Brain microvascular endothelial cell (primary cell): Measurements from ENCODE around the gene OR10V1.
A peak's percentile ranks its signal among the peaks of the same experiment; 100 is the strongest.
"Not testable (repeated sequence)": the region's sequence is repeated elsewhere in the genome, so short reads cannot be mapped to it uniquely, and the experiment has no call there.

ENCODE experiments used
- DNase-seq: peaks from one replicate; pipeline ENCODE4 v3.0.0-alpha.2; 2020
- H3K27ac ChIP-seq: fragments of 250-450 bp; sonication (Bioruptor Pico); 2 replicates; pipeline ENCODE4 v1.5.1; 2020; ENCODE audit warnings: mild to moderate bottlenecking, moderate library complexity
- H3K27me3 ChIP-seq: fragments of 250-450 bp; sonication (Bioruptor Pico); replicated peaks from 2 replicates; pipeline ENCODE4 v1.5.1; 2020; ENCODE audit warnings: mild to moderate bottlenecking
- H3K36me3 ChIP-seq: fragments of 250-450 bp; sonication (Bioruptor Pico); replicated peaks from 2 replicates; pipeline ENCODE4 v1.5.1; 2020; ENCODE audit warnings: mild to moderate bottlenecking
- H3K4me3 ChIP-seq: 2 replicates; pipeline ENCODE4 v1.5.1; 2011; ENCODE audit warnings: low read depth, mild to moderate bottlenecking, control low read depth, low read length, moderate library complexity
- CTCF ChIP-seq: IDR thresholded peaks from 2 replicates; pipeline ENCODE4 v1.5.1; 2011; ENCODE audit warnings: low read depth, mild to moderate bottlenecking, moderate library complexity, low read length, control low read depth, inconsistent platforms; ENCODE audit errors: missing control alignments
- in situ Hi-C: cut with HindIII; loops from 2 replicates; pipeline ENCODE4 v1.10.0; 2017; ENCODE audit warnings: low sequenced_read_pairs, low pct_ligation_motif_present

Gene OR10V1

GRCh38 chr11:59689015-59689414 is 24.6 kb downstream of the OR10V1 start:
- no peaks in the 10 kb centered on the region for H3K36me3 ChIP-seq
- no peak overlapping the region for H3K27ac ChIP-seq
- H3K4me3 ChIP-seq, result no peak overlapping the region
- in situ Hi-C loops, result no loop called here
- H3K27me3 ChIP-seq, result no peaks in the 10 kb centered on the region
- TF ChIP-seq CTCF, result no peak
- no peak for DNase-seq

DNA sequence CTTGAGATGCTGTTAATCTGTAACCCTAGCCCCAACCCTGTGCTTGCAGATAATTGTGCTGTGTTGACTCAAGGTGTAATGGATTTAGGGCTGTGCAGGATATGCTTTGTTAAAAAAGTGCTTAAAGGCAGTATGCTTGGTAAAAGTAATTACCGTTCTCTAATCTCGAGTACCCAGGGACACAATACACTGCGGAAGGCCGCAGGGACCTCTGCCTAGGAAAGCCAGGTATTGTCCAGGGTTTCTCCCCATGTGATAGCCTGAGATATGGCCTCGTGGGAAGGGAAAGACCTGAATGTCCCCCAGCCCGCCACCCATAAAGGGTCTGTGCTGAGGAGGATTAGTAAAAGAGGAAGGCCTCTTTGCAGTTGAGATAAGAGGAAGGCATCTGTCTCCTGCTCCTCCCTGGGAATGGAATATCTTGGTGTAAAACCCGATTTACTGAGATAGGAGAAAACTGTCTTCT is 32.4 kb downstream of the OR10V1 start:
- H3K27ac ChIP-seq, H3K4me3 ChIP-seq, H3K36me3 ChIP-seq, in situ Hi-C loops, DNase-seq, H3K27me3 ChIP-seq: not testable (repeated sequence)

- in situ Hi-C loops, result no loop called here
- Histone ChIP-seq H3K27ac (no peak overlapping the region), H3K36me3 (no peaks in the 10 kb centered on the region), H3K4me3 (no peak overlapping the region), H3K27me3 (no peaks in the 10 kb centered on the region)
- TF ChIP-seq CTCF, result peak; percentile 96
- DNase-seq, result peak; percentile 78
Measured at GRCh38 chr11:59680287-59681154, 33.1 kb downstream of the OR10V1 start.

- DNase-seq, result no peak
- H3K27me3 ChIP-seq, result no peaks in the 10 kb centered on the region
- in situ Hi-C loops, result no loop called here
- no peaks in the 10 kb centered on the region for H3K36me3 ChIP-seq
- no peak overlapping the region for H3K4me3 ChIP-seq
- H3K27ac ChIP-seq, result no peak overlapping the region
- no peak for TF ChIP-seq CTCF
Measured at GRCh38 chr11:59679347-59679746, 34.3 kb downstream of the OR10V1 start.

- in situ Hi-C loops, result no loop called here
- Histone ChIP-seq H3K4me3 (no peak overlapping the region), H3K27me3 (no peaks in the 10 kb centered on the region), H3K27ac (no peak overlapping the region), H3K36me3 (no peaks in the 10 kb centered on the region)
- no peak for DNase-seq
- no peak for TF ChIP-seq CTCF
Measured at GRCh38 chr11:59678813-59679165, 34.9 kb downstream of the OR10V1 start.

DNA sequence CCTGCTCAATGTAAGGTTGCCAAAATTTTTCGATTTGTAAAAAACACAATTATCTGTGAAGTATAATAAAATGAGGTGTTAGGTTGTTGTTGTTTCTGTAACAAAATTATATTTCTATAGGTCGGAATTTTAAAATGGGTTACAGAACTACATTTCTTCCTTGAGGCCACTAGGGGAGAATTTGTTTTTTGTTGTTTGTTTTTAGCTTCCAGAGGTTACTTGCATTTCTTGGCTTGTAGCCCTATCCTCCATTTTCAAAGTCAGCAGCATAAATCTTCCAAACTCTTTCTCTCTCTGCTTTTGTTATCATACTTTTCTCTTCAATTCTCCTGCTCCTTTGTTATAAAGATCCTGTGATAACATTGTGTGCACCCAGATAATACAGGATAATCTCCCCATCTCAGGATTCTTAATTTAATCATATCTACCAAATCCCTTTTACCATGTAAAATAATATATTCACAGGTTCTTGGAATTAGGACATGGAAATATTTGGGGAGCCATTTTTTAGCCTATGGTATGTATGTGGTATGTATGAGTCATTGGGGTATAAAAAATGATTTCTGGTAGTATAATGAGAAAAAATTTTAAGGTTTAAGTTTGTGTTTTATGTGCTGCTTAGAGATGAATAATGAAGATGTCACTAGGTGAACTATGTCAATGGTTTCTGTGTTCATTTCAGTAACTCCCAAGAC is 35.4 kb downstream of the OR10V1 start:
- in situ Hi-C loops, result no loop called here

More for the DNA sequence above, 35.4 kb downstream of the OR10V1 start:
- peak; percentile 13 for TF ChIP-seq CTCF
- no peaks in the 10 kb centered on the region for H3K36me3 ChIP-seq
- no peak for DNase-seq
- no peaks in the 10 kb centered on the region for H3K27me3 ChIP-seq
- H3K27ac ChIP-seq, result no peak overlapping the region
- no peak overlapping the region for H3K4me3 ChIP-seq
